Prostate gland (tissue), 2 donors: ENCODE results near the gene MANF.

ENCODE experiments used
- CTCF ChIP-seq, 4 experiments: fragments of 200-600 bp in 2 of 4; fragments of 450-650 bp in 2 of 4; sonication (generic) in 2 of 4; IDR thresholded peaks; 1 replicate in 3 of 4; 2 replicates in 1 of 4; pipeline ENCODE4 v1.5.1; 2016 to 2019; ENCODE audit warnings: antibody characterized with exemption in 4 of 4, mild to moderate bottlenecking in 2 of 4, moderate library complexity in 2 of 4
- POLR2A ChIP-seq: fragments of 450-650 bp; IDR thresholded peaks from one replicate; pipeline ENCODE4 v1.6.1; 2016; ENCODE audit warnings: antibody characterized with exemption, mild to moderate bottlenecking

GRCh38 chr3:51392355-51393133 lies 7.5 kb downstream of the MANF start:
- TF ChIP-seq CTCF (IDR thresholded peaks at IDR 0.05): no peak
- no peak for TF ChIP-seq POLR2A
